NCI-H187 (cell line): ENCODE measurements around the gene CYB5RL.
A peak's percentile ranks its signal among the peaks of the same experiment; 100 is the strongest.

Source experiments
- DNase-seq, 2 experiments: peaks; one replicate each; lab custom pipeline; 2025; lab: John Stamatoyannopoulos, UW

CYB5RL gene

DNA sequence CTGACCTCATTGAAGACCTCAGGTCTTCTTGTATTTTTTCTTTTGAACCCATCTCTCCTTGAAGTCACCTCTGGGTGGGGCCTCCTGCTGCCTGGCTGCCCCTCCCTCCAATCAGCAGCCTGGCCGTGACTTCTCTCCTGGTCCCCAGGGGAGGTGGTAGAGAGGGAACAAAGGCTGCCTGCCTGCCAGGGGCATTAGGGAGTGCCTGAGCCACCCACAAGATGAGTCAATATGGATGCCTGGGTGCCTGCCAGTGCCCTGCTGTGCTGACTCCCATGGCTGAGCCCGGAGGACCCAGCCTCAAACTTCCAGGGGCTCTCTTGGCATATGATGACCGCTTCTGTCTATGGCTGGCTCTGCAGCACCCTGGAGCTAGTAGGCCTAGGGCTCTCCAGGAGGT is 41.8 kb downstream of the CYB5RL start:
- DNase-seq = no peak

DNA sequence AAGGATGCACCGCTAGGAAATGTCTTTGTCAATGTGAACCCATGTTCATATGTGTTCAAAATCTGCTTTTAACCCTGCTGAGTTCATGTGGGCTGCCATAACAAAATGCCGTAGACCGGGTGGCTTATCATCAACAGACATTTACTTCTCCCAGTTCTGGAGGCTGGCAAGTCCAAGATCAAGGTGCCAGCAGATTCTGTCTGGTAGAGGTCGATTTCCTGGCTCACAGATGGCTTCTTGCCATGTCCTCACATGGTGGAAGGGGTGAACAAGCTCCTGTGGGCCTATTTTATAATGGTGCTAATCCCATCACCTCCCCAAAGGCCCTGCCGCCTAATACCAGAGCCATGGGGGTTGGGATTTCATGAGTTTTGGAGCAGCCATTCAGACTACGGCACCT is 42.4 kb downstream of the CYB5RL start:
- no peak for DNase-seq

DNA sequence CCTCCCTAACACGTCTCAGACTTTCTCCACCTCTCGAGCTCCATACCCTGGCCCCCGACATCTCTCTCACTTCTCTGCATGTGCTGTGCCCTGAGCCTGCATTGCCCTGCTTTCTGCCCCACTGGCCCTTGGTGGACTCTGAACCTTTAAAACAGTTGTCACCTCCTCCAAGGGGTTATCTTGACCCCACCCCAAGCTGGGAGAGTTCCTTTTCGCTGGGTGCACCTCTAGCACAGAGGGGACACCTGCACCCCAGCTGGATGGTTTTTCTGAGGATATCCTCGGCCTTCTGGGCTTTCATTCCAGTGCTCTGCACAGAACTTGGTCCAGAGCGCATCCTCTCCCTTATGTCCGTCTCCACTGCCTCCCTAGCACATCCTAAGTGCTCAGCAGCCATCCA is 42.8 kb downstream of the CYB5RL start:
- DNase-seq = no peak

DNA sequence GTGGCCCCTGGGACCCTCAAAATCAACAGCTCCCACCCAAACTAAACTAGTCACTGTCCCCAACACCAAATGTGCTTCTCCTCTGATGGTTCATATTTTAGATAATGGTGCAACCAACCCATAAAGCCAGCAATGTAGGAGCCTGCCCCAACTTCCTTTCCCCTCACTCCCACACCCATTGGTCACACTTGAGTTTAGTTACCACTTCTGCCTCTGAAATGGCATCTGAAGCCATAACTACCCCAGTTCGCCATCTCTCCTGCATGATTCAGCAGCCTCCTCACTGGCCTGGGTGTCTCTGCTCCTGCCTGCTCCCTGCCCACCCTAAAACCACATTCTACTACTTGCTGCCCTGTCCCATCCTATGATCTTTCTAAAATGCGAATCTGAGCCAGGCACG is 43.6 kb downstream of the CYB5RL start:
- no peak for DNase-seq

DNA sequence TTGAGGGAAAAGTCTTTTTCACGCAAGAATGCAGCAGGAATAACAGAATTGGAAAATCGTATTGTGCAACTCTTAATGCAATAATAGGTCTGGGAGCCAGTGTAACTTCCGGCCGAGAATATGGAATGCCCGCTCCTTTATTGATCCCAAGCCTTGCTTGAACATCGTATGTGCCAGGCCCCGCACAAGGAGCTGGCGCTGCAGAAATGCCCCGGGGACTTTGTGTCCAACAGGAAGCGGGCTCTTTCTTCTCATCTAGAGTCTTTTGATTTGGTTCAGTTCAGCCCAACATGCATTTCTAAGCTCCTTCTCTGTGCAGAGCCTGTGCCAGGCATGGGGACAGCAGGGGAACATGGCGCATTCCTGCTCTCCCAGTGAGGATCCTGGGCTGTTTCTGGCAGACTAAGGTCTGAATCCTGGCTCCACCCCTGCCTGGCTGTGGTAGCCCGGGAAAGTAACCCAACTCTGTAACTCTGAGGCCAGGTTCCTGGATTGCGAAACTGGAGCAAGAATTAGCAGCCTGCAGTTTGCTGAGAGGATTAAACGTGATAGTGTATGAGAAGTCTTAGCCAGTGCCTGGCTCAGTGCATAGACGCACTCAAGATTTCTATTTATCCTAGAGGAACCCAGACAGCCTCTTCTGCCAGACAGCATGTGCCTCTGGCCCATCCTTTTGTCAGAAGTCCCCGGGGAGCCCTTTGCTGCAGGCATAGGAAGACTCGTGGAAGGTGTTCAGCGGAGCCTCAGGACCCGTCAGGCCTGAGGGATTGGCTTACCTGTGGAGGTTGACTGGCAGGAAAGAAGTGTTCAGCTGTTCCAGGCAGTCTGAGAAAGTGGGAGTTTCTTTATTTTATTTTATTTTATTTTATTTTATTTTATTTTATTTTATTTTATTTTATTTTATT is 46.0 kb downstream of the CYB5RL start:
- DNase-seq = peak; percentile 53 to 65

DNA sequence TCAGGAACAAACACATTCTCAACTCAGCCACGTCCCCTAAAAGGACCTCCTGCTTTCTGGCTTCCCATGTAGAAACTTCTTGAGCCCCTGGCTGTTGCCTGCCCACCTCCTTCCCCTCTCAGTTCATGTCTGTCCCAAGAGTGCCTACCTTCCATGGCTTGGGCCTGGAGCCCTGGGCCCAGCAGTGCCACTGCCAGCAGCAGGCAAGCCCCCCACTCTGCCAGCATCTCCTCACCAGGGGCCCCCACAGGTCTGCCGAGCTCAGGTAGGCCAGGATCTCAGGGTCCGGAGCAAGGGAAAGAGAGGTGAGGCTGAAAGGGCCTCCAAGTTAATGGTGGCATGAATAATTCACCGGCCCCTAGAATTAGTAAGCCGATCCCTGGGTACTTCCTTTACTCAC is 47.1 kb downstream of the CYB5RL start, which contains the start of gene CDCP2:
TSS of gene CDCP2 (minus strand) at position 305 of the 400 bp plus-strand sequence. CDS start at position 227, 78 bp downstream.
- no peak for DNase-seq

DNA sequence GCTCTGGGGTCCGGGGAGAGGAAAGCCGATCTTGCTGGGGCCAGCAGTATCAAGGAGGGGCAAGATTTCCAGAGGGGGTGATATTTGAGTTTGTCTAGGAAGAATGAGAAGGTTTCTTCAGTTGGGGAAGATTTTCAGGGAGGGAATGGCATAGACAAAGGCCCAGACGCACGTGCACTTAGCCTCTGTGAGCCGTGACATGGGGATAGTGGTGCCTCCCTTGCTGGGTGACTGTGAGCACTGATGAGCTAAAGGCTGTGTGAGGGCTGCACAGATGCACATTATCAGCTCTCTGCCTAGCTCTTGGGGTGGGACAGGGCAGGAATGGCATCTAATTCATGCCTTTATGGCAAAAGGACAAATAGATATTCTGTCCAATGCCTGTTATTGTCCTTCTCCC is 48.8 kb downstream of the CYB5RL start:
- no peak for DNase-seq
